GM21576 (cell line): ENCODE results near the gene SOX30.

Experiments used
- ATAC-seq: cut with Tn5 transposase; IDR thresholded peaks from one replicate; pipeline ENCODE4 v1.9.1; 2021; ENCODE audit warnings: mild to moderate bottlenecking, moderate library complexity; ENCODE audit not compliant: unreplicated experiment

The SOX30 gene

DNA sequence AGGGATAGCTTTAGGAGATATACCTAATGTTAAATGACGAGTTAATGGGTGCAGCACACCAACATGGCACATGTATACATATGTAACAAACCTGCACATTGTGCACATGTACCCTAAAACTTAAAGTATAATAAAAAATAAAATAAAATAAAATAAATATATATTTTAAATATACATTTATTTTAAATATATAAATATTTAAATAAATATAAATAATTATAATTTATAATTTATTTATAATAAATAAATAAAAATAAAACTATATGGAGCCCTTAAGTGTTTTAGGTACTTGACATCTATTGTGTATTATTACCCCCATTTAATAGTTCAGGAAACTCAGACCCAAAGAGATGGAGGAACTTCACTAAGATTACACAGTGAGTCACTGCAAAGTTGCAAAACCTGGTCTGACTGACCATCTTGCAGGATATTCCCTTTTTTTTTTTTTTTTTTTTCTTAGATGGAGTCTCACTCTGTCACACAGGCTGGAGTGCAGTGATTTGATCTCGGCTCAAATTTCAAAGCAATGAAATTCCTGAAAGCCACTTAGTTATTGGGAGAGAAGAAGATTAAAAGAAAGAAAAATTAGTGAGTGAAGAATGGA is 13.3 kb upstream of the SOX30 start:
- ATAC-seq = no peak

DNA sequence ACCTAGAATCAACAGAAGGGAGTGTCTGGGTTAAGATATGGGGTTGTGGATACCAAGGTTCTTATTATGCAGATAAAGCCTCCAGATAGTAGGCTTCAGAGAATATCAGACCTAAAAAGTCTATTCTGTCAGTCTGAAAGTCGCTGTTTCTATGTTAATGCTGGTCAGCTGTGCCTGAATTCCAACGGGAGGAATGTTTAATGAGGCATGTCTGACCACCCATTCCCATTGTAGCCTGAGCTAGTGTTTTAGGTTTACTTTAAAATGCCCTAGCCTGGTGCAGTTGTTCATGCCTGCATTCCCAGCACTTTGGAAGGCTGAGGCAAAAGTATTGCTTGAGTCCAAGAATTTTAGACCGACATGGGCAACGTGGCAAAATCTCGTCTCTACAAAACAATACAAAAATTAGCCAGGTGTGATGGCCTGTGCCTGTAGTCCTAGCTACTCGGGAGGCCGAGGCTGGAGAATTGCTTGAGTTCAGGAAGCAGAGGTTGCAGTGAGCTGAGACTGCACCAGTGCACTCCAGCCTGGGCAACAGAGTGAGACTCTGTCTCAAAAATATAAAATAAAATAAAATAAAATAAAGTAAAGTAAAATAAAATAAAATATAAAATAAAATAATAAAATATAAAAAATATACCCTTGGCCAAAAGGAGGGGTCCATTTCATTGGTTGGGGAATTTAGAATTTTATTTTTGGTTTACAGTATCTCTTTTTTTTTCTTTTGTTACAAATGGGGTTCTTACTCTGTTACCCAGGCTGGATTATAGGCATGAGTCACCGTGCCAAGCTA is 7.8 kb upstream of the SOX30 start:
- ATAC-seq = no peak

- ATAC-seq = no peak
Measured at GRCh38 chr5:157658893-157659292, 6.7 kb upstream of the SOX30 start.

GRCh38 chr5:157657516-157657915 is 5.3 kb upstream of the SOX30 start:
- no peak for ATAC-seq

DNA sequence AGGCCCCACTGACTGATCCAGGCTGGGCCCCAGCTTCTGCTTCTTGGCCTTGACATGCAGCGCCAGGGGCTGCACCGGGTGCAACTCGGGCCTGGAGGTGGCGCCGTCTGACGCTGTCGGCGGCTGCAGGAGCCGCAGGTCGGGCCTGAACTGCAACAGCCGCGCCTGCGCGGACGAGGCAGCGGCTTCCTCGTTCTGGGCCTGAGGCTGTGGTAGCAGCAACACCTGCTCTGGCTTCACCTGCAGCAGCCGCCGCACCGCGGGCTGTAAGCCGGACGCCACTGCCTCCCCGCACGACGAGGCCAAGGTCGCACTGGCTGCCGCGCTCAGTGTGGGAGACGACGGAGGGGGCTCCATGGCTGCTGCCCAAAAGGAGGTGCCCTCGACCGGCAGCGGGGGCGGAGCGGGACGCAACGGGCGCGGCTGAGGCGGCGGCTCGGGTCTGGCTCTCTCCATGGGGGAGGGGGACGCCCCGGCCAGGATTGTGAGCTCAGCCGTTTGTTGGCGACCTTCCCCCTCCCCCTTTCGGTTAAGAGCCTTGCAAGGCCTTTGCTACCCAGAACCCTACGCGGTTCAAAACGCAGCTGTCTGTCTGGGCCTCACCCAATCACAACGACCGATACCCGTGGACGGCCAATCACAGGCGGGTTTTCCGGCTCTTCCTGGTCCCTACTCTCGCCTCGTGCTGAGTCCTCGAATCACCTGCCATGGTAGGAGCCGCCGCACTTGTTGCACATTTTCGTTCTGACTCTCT is 438 bp downstream of the SOX30 start:
- ATAC-seq = no peak

- no peak for ATAC-seq
Measured at GRCh38 chr5:157650991-157651611, 1.1 kb downstream of the SOX30 start.

GRCh38 chr5:157649101-157649500 is 3.1 kb downstream of the SOX30 start:
- no peak for ATAC-seq

DNA sequence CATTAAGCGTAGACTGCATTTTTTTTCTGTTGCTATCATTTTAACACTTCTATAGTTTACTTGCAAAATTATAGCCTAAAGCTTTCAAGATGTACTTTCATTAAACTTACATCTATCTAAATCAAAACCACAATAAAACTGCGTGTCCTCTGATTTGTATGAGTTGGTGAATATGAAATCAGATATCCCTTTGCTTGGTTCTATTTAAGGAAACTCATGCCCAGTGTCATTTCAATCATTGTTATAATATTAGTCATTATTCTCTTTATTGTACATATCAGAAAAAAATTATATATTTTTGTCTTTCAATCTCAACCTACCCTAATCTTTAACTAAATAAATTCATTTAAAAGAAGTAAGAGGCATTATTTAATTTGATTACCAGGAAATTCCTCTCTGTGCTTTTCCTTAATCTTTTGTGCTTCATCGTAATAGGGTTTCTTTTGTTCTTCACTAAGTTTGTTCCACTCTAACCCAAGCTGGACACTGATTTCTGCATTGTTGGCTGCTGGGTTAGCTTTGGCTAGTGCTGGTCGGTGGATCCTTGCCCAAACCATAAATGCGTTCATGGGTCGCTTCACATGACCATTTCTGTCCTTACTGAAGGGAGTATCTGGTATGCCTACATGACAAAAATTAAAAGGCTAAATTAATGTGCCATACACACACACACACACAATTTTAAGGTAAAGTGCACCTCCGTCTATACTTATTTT is 3.8 kb downstream of the SOX30 start:
- ATAC-seq = no peak

DNA sequence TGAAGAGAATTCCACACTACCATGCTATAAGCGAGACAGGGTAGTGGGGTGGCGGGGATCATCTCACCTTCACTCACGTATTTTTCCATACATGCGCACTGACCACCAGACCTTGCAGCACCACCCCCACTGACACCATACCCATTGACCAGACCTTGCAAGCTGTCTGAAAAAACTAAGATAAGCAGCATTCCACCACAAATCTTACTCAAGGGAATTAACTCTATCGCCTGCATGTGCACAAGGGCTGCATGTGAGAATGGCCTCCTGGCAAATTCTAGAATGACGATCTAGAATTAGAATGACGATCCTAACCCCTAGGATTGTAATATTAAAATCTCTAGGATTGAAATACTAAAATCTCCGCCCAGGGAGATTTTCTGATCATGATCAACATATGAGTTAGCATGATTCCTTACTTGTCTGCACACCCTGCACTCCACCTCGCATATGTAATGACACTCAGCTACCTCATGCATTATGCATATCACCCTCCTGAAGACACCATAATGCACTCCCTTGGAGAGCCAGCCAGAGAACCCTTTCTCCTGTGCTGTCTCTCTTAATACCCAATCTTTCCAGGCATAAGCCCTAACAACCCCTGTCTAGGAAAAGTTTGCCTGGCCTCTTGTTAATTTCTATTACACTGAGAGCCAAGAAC is 11.7 kb downstream of the SOX30 start:
- no peak for ATAC-seq

GRCh38 chr5:157630341-157630740 is 21.9 kb downstream of the SOX30 start:
- ATAC-seq = no peak

DNA sequence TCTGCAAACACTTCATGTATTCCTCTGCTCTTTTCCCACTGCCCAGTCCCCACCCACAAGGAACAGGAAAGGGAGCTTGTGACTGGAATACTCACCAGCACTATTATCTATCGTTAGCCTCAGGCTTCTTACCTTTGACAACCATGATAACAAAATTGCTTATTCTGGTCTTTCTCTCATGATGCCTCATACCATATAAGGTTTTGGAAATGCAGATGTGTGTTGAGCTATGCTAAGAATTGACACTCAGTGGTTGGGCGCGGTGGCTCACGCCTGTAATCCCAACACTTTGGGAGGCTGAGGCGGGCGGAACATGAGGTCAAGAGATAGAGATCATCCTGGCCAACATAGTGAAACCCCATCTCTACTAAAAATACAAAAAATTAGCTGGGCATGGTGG is 25.4 kb downstream of the SOX30 start:
- ATAC-seq = no peak

- ATAC-seq = no peak
Measured at GRCh38 chr5:157624144-157624543, 28.1 kb downstream of the SOX30 start.

- ATAC-seq = no peak
Measured at GRCh38 chr5:157620776-157621175, 31.5 kb downstream of the SOX30 start.

DNA sequence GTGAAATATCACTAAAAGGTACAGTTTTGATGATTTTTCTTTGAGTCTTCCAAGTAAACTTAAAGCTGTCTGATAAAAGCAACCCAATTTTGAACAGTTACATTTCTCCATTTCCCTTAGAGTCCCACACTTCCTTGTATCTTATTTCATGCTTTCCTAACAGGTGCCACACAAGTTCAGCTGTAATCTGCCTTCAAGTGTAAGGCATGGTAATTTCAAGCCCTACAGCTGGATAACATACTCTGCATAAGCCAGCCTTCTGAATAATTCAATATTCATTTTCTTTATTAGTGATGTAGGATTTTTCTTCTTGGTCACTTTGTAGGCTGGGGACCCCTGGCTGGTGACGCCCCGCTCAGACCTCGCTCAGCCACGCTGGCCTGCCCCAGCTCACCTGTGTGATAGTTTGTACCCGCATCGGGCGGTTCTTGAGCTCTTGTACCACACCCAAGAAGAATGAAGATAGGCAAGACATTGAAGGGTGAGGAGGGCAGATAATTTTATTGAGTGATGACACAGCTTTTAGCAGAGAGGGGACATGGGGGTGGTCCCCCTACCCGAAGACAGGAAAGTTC is 34.0 kb downstream of the SOX30 start:
- ATAC-seq = no peak

GRCh38 chr5:157616785-157617184 is 35.5 kb downstream of the SOX30 start:
- ATAC-seq = no peak

DNA sequence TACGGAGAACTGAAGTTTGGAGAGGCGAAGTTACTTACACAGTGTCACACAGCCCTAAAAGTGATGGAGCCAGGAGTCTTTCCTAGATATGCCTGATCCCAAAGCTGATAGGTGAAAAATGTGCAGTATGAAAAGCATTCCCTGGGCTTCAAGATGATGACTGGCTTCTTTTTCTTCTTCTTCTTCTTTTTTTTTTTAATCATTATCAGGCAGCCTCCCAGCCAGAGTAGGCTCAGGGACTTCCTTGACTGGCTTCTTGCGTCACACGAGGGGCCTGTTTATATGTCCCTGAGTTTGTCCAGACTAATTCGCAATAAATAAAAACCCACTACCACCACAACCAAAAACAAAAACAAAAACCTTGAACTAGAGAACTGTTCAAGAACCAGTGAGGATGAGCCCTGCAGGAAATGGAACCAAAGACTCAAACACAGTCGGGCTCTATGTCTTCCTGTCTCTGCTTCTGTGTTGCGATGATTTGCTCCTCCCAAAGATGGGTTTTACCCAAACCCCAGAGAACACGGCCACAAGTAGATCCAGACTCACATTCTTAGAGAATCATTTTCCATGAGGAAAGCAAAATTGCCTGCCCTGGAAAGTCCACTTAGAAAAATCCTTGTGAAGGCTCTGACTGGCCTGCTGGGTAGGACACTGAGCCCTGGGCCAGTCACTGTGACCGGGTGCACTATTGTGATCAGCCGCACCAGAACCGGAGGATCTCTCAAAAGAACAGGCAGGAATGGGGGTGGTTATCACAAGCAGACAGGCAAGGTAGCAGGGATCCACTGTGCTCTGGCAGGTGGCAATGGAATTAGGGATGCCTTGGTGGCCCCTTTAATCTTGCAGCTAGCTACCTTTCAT is 38.6 kb downstream of the SOX30 start:
- no peak for ATAC-seq

DNA sequence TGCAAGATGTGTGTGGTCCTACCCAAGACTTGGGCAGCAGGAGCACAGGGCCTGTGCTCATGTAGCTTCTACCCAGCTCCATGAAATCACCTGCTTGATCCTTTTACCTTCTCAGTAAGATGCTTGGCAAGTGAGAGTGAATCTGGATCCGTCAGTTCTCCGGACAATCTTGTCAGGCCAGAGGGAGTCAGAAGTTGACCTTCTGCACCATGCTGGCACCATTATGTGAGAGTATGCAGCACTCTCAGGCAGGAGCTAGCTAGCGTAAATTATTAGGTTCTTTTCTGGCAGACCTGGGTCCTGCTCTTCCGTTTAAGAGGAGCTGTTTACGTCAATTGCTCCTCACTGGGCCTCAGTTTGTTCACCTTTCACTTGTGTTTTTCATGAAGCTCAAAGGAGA is 39.7 kb downstream of the SOX30 start:
- no peak for ATAC-seq

- ATAC-seq = no peak
Measured at GRCh38 chr5:157611571-157612476, 40.4 kb downstream of the SOX30 start.
